ENCODE measurements around the gene EML4.
A peak's percentile ranks its signal among the peaks of the same experiment; 100 is the strongest.

DNA sequence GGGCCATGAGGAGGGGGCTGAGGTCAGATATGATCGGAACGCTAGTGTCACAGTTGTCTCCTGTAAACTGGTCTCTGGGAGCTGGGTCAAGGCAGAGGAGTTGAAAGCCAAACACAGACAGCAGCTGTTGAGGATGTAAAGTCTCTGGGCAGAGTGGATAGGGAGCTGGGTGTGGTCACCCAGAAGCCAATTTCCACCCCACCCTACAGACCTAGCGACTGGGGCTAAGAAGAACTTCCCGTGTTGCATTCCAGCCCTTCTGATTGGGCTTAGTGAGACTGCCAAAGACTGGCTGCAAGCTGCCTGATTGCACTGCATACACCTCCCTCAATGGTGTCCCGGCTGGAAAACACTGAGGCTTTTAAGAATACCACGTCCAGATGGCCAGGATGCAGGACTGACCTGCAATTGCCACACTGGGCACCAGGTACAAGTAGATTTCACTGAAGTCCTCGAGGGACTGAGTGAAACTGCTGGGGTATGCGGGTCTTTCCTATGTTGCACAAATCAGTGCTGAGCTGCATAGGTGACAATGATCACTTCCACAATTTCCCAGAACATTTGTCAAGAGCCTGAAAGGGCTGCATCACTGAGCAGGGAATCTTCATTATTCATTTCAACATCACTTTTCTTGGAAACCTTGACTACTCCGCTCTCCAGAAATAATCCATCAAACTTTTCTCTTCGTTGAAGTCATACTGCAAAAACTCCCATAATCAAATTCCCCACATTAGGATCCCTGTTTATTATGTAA lies 43.1 kb upstream of the EML4 start:
- TF ChIP-seq, protein P1, sequence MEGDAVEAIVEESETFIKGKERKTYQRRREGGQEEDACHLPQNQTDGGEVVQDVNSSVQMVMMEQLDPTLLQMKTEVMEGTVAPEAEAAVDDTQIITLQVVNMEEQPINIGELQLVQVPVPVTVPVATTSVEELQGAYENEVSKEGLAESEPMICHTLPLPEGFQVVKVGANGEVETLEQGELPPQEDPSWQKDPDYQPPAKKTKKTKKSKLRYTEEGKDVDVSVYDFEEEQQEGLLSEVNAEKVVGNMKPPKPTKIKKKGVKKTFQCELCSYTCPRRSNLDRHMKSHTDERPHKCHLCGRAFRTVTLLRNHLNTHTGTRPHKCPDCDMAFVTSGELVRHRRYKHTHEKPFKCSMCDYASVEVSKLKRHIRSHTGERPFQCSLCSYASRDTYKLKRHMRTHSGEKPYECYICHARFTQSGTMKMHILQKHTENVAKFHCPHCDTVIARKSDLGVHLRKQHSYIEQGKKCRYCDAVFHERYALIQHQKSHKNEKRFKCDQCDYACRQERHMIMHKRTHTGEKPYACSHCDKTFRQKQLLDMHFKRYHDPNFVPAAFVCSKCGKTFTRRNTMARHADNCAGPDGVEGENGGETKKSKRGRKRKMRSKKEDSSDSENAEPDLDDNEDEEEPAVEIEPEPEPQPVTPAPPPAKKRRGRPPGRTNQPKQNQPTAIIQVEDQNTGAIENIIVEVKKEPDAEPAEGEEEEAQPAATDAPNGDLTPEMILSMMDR (CRISPR knock-in tag; IDR thresholded peaks at IDR 0.05): no peak
- TF ChIP-seq, protein P2, sequence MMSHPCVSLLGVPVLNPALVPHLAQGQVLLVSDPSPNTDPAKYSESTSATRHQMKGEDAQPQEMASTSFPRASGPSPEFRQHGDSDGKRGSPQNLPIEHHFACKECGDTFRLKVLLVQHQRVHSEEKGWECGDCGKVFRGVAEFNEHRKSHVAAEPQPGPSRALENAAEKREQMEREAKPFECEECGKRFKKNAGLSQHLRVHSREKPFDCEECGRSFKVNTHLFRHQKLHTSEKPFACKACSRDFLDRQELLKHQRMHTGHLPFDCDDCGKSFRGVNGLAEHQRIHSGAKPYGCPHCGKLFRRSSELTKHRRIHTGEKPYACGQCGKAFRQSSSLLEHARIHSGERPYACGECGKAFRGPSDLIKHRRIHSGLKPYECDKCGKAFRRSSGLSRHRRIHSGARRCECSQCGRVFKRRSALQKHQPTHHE (CRISPR knock-in tag; IDR thresholded peaks at IDR 0.05; ENCODE audit: borderline replicate concordance): no peak
- TF ChIP-seq, protein P3, sequence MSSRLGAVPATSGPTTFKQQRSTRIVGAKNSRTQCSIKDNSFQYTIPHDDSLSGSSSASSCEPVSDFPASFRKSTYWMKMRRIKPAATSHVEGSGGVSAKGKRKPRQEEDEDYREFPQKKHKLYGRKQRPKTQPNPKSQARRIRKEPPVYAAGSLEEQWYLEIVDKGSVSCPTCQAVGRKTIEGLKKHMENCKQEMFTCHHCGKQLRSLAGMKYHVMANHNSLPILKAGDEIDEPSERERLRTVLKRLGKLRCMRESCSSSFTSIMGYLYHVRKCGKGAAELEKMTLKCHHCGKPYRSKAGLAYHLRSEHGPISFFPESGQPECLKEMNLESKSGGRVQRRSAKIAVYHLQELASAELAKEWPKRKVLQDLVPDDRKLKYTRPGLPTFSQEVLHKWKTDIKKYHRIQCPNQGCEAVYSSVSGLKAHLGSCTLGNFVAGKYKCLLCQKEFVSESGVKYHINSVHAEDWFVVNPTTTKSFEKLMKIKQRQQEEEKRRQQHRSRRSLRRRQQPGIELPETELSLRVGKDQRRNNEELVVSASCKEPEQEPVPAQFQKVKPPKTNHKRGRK (CRISPR knock-in tag; IDR thresholded peaks at IDR 0.05): no peak
- TF ChIP-seq ZNF883 (CRISPR knock-in tag; IDR thresholded peaks at IDR 0.05; ENCODE audit: not compliant biosample characterization): peak; percentile 33
- no peak for TF ChIP-seq CCAR2 (optimal IDR thresholded peaks at IDR 0.05; ENCODE audit: low read depth, low read length)
- TF ChIP-seq, protein P4, sequence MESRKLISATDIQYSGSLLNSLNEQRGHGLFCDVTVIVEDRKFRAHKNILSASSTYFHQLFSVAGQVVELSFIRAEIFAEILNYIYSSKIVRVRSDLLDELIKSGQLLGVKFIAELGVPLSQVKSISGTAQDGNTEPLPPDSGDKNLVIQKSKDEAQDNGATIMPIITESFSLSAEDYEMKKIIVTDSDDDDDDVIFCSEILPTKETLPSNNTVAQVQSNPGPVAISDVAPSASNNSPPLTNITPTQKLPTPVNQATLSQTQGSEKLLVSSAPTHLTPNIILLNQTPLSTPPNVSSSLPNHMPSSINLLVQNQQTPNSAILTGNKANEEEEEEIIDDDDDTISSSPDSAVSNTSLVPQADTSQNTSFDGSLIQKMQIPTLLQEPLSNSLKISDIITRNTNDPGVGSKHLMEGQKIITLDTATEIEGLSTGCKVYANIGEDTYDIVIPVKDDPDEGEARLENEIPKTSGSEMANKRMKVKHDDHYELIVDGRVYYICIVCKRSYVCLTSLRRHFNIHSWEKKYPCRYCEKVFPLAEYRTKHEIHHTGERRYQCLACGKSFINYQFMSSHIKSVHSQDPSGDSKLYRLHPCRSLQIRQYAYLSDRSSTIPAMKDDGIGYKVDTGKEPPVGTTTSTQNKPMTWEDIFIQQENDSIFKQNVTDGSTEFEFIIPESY (CRISPR knock-in tag; IDR thresholded peaks at IDR 0.05): no peak
- TF ChIP-seq, protein P5, sequence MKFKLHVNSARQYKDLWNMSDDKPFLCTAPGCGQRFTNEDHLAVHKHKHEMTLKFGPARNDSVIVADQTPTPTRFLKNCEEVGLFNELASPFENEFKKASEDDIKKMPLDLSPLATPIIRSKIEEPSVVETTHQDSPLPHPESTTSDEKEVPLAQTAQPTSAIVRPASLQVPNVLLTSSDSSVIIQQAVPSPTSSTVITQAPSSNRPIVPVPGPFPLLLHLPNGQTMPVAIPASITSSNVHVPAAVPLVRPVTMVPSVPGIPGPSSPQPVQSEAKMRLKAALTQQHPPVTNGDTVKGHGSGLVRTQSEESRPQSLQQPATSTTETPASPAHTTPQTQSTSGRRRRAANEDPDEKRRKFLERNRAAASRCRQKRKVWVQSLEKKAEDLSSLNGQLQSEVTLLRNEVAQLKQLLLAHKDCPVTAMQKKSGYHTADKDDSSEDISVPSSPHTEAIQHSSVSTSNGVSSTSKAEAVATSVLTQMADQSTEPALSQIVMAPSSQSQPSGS (CRISPR knock-in tag; IDR thresholded peaks at IDR 0.05): no peak
- no peak for TF ChIP-seq ZNF792 (CRISPR knock-in tag; IDR thresholded peaks at IDR 0.05)
- no peak for TF ChIP-seq POLR2A (IDR thresholded peaks at IDR 0.05; ENCODE audit: insufficient read depth in 1 of 2, low read depth in 2 of 2, low read length in 2 of 2)

All from HepG2 (cell line).